GM23338 (cell line): ENCODE results near the gene HELT. TPM values are rescaled to one million over a fixed set of nuclear protein-coding genes. Genes with fewer than 3 reads are reported as not detected.

Experiments
- ATAC-seq: fragments of 200-7000 bp; cut with Tn5 transposase; 3 replicates; pipeline ENCODE4 v1.9.1; 2020
- DNase-seq: peaks from one replicate; pipeline ENCODE4 v3.0.0-alpha.2; 2015; ENCODE audit warnings: low spot score
- H2AFZ ChIP-seq: fragments of 200-600 bp; sonication (generic); 2 replicates; pipeline ENCODE4 v1.8.0; 2016; ENCODE audit warnings: antibody characterized with exemption, mild to moderate bottlenecking, moderate library complexity
- H3F3A ChIP-seq: fragments of 200-600 bp; sonication (generic); replicated peaks from 2 replicates; pipeline ENCODE4 v1.8.0; 2017; ENCODE audit warnings: antibody characterized with exemption, mixed run types, low read depth
- H3K27ac ChIP-seq: fragments of 200-600 bp; sonication (generic); 2 replicates; pipeline ENCODE4 v1.6.1; 2016; ENCODE audit warnings: low read depth
- H3K27me3 ChIP-seq: fragments of 200-600 bp; sonication (generic); 2 replicates; pipeline ENCODE4 v1.8.0; 2016; ENCODE audit warnings: mild to moderate bottlenecking, mixed run types, moderate library complexity; ENCODE audit not compliant: insufficient read depth
- H3K36me3 ChIP-seq: fragments of 200-600 bp; sonication (generic); 2 replicates; pipeline ENCODE4 v1.8.0; 2016; ENCODE audit warnings: mild to moderate bottlenecking; ENCODE audit not compliant: insufficient read depth
- H3K4me1 ChIP-seq: fragments of 200-600 bp; sonication (generic); 2 replicates; pipeline ENCODE4 v1.8.0; 2016; ENCODE audit warnings: mild to moderate bottlenecking, moderate library complexity; ENCODE audit not compliant: insufficient read depth
- H3K4me2 ChIP-seq: fragments of 200-600 bp; sonication (generic); 2 replicates; pipeline ENCODE4 v1.7.1; 2017; ENCODE audit warnings: mixed run types
- H3K4me3 ChIP-seq: fragments of 200-600 bp; sonication (generic); 2 replicates; pipeline ENCODE4 v1.6.1; 2016; ENCODE audit warnings: mixed run types
- H3K79me2 ChIP-seq: fragments of 200-600 bp; sonication (generic); replicated peaks from 2 replicates; pipeline ENCODE4 v1.8.0; 2017; ENCODE audit warnings: mild to moderate bottlenecking; ENCODE audit not compliant: insufficient read depth
- H3K9me2 ChIP-seq: fragments of 200-600 bp; sonication (generic); 2 replicates; pipeline ENCODE4 v1.8.0; 2017; ENCODE audit not compliant: insufficient read depth
- H4K20me1 ChIP-seq: fragments of 200-600 bp; sonication (generic); replicated peaks from 2 replicates; pipeline ENCODE4 v1.8.0; 2017; ENCODE audit warnings: mild to moderate bottlenecking; ENCODE audit not compliant: insufficient read depth
- H3K27ac Mint-ChIP-seq: 2 replicates; pipeline ENCODE4 v1.8.0; 2020; ENCODE audit warnings: inconsistent platforms, mild to moderate bottlenecking, moderate library complexity, mixed read lengths
- H3K27me3 Mint-ChIP-seq: 3 replicates; pipeline ENCODE4 v1.8.0; 2022; ENCODE audit warnings: low read depth, mild to moderate bottlenecking, moderate library complexity, mixed read lengths, inconsistent platforms; ENCODE audit not compliant: insufficient read depth, poor library complexity
- H3K36me3 Mint-ChIP-seq: 3 replicates; pipeline ENCODE4 v1.8.0; 2021; ENCODE audit warnings: low read depth, mild to moderate bottlenecking, inconsistent platforms, moderate library complexity, mixed read lengths
- H3K4me1 Mint-ChIP-seq: 3 replicates; pipeline ENCODE4 v1.8.0; 2020; ENCODE audit warnings: mild to moderate bottlenecking, inconsistent platforms, mixed read lengths
- H3K4me3 Mint-ChIP-seq: 3 replicates; pipeline ENCODE4 v1.8.0; 2021; ENCODE audit warnings: moderate library complexity, mild to moderate bottlenecking, inconsistent platforms, mixed read lengths
- H3K9me3 Mint-ChIP-seq: 3 replicates; pipeline ENCODE4 v1.8.0; 2020; ENCODE audit warnings: moderate library complexity, mild to moderate bottlenecking, inconsistent platforms, mixed read lengths
- EZH2phosphoT487 ChIP-seq: fragments of 200-600 bp; sonication (generic); IDR thresholded peaks from one replicate; pipeline ENCODE4 v1.8.1; 2018; ENCODE audit warnings: antibody characterized with exemption; ENCODE audit not compliant: unreplicated experiment
- polyA plus RNA-seq: library from polyadenylated mRNA; unstranded; fragments of >200 nt; fragmentation: Nextera tagmentation; extraction: Ambion mirVana; gene quantifications from 2 replicates; pipeline ENCODE4 v1.2.1, GENCODE V29; 2016
- total RNA-seq: library from RNA; depleted of rRNA; stranded (reverse); fragments of >200 nt; shearing (Covaris generic); gene quantifications from 2 replicates; pipeline ENCODE4 v1.2.3, GENCODE V29; 2014
- TF ChIP-seq, protein P1 (sequence below): fragments of 250-450 bp; sonication (Bioruptor Pico); IDR thresholded peaks from 2 replicates; pipeline ENCODE4 v1.5.0; 2020; ENCODE audit warnings: mild to moderate bottlenecking, moderate library complexity
- TF ChIP-seq, protein P2 (sequence below), 2 experiments: fragments of 200-600 bp in 1 of 2; sonication (generic) in 1 of 2; conservative IDR thresholded peaks; 2 replicates each; pipeline versions ENCODE4 v1.5.1 to v1.6.1; 2016 to 2017; ENCODE audit warnings: antibody characterized with exemption in 2 of 2, low read depth in 2 of 2, mild to moderate bottlenecking in 2 of 2, moderate library complexity in 1 of 2
- TF ChIP-seq, protein P3 (sequence below): IDR thresholded peaks from 2 replicates; pipeline ENCODE4 v1.6.1; 2016; ENCODE audit warnings: antibody characterized with exemption

The HELT gene
- total and polyA plus RNA-seq, 2 experiments from 2014 or later: not detected

DNA sequence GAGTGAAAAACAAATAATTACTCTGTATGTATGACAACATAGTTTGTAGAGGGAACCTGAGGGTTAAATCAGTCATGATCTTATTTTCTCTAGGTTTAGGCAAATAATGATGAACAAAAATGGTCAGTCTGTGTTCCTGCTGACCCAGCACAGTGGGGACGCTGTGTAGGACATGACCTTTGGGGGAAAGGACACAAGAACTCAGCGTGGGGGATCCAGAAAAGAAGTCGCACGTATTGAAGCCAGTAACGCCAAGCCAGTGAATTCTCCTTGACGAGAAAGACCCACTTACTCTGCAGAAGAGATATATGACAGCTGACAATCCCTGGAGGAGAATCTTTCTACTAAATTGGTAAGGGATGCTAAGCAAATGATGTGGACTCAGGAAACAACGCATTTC, 36.6 kb downstream of the HELT start:
- DNase-seq (no peak), ATAC-seq (peak; percentile 78)
- H3K9me2 ChIP-seq: no peaks in the 10 kb centered on the region
- H3K27me3 Mint-ChIP-seq: peaks cover 10% of the 10 kb centered on the region
- H3K4me3 ChIP-seq: peak overlapping the region; percentile 17; the same call in 1 of the 2 replicates
- no peaks in the 10 kb centered on the region for H3K79me2 ChIP-seq
- peaks cover 39% of the 10 kb centered on the region for H3K9me3 Mint-ChIP-seq
- peaks cover 40% of the 10 kb centered on the region for H3K4me1 ChIP-seq
- peaks cover 38% of the 10 kb centered on the region for H3K36me3 Mint-ChIP-seq
- H3K36me3 ChIP-seq: peaks cover 5% of the 10 kb centered on the region; the same call in 1 of the 2 replicates
- TF ChIP-seq, protein P1, sequence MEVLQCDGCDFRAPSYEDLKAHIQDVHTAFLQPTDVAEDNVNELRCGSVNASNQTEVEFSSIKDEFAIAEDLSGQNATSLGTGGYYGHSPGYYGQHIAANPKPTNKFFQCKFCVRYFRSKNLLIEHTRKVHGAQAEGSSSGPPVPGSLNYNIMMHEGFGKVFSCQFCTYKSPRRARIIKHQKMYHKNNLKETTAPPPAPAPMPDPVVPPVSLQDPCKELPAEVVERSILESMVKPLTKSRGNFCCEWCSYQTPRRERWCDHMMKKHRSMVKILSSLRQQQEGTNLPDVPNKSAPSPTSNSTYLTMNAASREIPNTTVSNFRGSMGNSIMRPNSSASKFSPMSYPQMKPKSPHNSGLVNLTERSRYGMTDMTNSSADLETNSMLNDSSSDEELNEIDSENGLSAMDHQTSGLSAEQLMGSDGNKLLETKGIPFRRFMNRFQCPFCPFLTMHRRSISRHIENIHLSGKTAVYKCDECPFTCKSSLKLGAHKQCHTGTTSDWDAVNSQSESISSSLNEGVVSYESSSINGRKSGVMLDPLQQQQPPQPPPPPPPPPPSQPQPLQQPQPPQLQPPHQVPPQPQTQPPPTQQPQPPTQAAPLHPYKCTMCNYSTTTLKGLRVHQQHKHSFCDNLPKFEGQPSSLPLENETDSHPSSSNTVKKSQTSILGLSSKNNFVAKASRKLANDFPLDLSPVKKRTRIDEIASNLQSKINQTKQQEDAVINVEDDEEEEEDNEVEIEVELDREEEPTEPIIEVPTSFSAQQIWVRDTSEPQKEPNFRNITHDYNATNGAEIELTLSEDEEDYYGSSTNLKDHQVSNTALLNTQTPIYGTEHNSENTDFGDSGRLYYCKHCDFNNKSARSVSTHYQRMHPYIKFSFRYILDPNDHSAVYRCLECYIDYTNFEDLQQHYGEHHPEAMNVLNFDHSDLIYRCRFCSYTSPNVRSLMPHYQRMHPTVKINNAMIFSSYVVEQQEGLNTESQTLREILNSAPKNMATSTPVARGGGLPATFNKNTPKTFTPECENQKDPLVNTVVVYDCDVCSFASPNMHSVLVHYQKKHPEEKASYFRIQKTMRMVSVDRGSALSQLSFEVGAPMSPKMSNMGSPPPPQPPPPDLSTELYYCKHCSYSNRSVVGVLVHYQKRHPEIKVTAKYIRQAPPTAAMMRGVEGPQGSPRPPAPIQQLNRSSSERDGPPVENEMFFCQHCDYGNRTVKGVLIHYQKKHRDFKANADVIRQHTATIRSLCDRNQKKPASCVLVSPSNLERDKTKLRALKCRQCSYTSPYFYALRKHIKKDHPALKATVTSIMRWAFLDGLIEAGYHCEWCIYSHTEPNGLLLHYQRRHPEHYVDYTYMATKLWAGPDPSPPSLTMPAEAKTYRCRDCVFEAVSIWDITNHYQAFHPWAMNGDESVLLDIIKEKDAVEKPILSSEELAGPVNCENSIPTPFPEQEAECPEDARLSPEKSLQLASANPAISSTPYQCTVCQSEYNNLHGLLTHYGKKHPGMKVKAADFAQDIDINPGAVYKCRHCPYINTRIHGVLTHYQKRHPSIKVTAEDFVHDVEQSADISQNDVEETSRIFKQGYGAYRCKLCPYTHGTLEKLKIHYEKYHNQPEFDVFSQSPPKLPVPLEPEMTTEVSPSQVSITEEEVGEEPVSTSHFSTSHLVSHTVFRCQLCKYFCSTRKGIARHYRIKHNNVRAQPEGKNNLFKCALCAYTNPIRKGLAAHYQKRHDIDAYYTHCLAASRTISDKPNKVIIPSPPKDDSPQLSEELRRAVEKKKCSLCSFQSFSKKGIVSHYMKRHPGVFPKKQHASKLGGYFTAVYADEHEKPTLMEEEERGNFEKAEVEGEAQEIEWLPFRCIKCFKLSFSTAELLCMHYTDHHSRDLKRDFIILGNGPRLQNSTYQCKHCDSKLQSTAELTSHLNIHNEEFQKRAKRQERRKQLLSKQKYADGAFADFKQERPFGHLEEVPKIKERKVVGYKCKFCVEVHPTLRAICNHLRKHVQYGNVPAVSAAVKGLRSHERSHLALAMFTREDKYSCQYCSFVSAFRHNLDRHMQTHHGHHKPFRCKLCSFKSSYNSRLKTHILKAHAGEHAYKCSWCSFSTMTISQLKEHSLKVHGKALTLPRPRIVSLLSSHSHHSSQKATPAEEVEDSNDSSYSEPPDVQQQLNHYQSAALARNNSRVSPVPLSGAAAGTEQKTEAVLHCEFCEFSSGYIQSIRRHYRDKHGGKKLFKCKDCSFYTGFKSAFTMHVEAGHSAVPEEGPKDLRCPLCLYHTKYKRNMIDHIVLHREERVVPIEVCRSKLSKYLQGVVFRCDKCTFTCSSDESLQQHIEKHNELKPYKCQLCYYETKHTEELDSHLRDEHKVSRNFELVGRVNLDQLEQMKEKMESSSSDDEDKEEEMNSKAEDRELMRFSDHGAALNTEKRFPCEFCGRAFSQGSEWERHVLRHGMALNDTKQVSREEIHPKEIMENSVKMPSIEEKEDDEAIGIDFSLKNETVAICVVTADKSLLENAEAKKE (CRISPR knock-in tag): no peak
- no peak for TF ChIP-seq EZH2phosphoT487
- TF ChIP-seq, protein P2, sequence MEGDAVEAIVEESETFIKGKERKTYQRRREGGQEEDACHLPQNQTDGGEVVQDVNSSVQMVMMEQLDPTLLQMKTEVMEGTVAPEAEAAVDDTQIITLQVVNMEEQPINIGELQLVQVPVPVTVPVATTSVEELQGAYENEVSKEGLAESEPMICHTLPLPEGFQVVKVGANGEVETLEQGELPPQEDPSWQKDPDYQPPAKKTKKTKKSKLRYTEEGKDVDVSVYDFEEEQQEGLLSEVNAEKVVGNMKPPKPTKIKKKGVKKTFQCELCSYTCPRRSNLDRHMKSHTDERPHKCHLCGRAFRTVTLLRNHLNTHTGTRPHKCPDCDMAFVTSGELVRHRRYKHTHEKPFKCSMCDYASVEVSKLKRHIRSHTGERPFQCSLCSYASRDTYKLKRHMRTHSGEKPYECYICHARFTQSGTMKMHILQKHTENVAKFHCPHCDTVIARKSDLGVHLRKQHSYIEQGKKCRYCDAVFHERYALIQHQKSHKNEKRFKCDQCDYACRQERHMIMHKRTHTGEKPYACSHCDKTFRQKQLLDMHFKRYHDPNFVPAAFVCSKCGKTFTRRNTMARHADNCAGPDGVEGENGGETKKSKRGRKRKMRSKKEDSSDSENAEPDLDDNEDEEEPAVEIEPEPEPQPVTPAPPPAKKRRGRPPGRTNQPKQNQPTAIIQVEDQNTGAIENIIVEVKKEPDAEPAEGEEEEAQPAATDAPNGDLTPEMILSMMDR (conservative IDR thresholded peaks at IDR 0.05; ENCODE audit: low read depth in 2 of 2): no peak
- peaks cover 10% of the 10 kb centered on the region; the same call in 1 of the 2 replicates for H3F3A ChIP-seq
- peak overlapping the region; percentile 31; the same call in 2 of the 3 replicates for H3K4me3 Mint-ChIP-seq
- peak overlapping the region; percentile 60 for H3K27ac ChIP-seq
- H2AFZ ChIP-seq: 0 out of 2 replicates have a peak overlapping the region, but pooled peaks have one; percentile 2
- peak overlapping the region; percentile 44 for H3K4me2 ChIP-seq
- no peaks in the 10 kb centered on the region for H4K20me1 ChIP-seq
- no peak overlapping the region for H3K27ac Mint-ChIP-seq
- H3K27me3 ChIP-seq: no peaks in the 10 kb centered on the region
- H3K4me1 Mint-ChIP-seq: peaks cover 33% of the 10 kb centered on the region

DNA sequence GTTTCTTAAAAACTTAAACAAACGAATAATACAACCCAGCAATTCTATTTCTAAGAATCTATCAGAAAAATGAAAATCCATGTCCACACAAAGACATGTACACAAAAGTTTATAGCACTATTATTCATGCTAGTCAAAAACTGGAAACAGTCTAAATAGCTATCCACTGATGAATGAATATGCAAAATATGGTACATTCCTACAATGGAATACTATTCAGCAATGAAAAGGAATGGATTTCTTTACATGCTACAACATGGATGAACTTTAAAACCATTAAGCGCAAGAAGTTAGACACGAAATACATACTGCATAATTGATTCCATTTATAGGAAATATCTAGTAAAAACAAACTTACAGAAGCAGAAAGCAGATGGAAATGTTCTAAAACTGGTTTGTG, 43.3 kb downstream of the HELT start:
- Mint-ChIP-seq H3K27me3 (peaks cover 3% of the 10 kb centered on the region), H3K4me3 (no peak overlapping the region), H3K36me3 (no peaks in the 10 kb centered on the region), H3K27ac (no peak overlapping the region), H3K4me1 (peaks cover 9% of the 10 kb centered on the region), H3K9me3 (peaks cover 3% of the 10 kb centered on the region; the same call in 1 of the 3 replicates)
- no peak for DNase-seq
- H3K27ac ChIP-seq: no peak overlapping the region
- H4K20me1 ChIP-seq: no peaks in the 10 kb centered on the region
- H2AFZ ChIP-seq: no peak overlapping the region
- no peak for ATAC-seq
- no peaks in the 10 kb centered on the region for H3K79me2 ChIP-seq
- peaks cover 14% of the 10 kb centered on the region for H3K4me1 ChIP-seq
- no peak overlapping the region for H3K4me3 ChIP-seq
- H3K9me2 ChIP-seq: no peaks in the 10 kb centered on the region
- H3K36me3 ChIP-seq: no peaks in the 10 kb centered on the region
- H3K4me2 ChIP-seq: no peak overlapping the region
- H3K27me3 ChIP-seq: no peaks in the 10 kb centered on the region
- no peaks in the 10 kb centered on the region for H3F3A ChIP-seq
- TF ChIP-seq, protein P3, sequence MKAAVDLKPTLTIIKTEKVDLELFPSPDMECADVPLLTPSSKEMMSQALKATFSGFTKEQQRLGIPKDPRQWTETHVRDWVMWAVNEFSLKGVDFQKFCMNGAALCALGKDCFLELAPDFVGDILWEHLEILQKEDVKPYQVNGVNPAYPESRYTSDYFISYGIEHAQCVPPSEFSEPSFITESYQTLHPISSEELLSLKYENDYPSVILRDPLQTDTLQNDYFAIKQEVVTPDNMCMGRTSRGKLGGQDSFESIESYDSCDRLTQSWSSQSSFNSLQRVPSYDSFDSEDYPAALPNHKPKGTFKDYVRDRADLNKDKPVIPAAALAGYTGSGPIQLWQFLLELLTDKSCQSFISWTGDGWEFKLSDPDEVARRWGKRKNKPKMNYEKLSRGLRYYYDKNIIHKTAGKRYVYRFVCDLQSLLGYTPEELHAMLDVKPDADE: no peak
